ENCODE measurements around the gene SPATA9.
"Not testable (repeated sequence)": the region's sequence is repeated elsewhere in the genome, so short reads cannot be mapped to it uniquely, and the experiment has no call there.

Gene SPATA9

GRCh38 chr5:95633671-95634070 is 49.1 kb downstream of the SPATA9 start:
- H3K27ac ChIP-seq: no peak overlapping the region
- TF ChIP-seq ZFX (IDR thresholded peaks at IDR 0.05) (no peak), CTCF (conservative IDR thresholded peaks at IDR 0.05) (no peak)

- H3K27ac ChIP-seq: not testable (repeated sequence)
Observed at GRCh38 chr5:95632942-95633341, 49.8 kb downstream of the SPATA9 start.

- H3K27ac ChIP-seq: no peak overlapping the region
- TF ChIP-seq ZFX (IDR thresholded peaks at IDR 0.05) (no peak), CTCF (conservative IDR thresholded peaks at IDR 0.05) (no peak)
Observed at GRCh38 chr5:95631991-95632675, 50.7 kb downstream of the SPATA9 start.

GRCh38 chr5:95631255-95631958 is 51.4 kb downstream of the SPATA9 start:
- H3K27ac ChIP-seq: no peak overlapping the region
- TF ChIP-seq CTCF (conservative IDR thresholded peaks at IDR 0.05): no peak
- TF ChIP-seq ZFX (IDR thresholded peaks at IDR 0.05): no peak

GRCh38 chr5:95630394-95630917 is 52.3 kb downstream of the SPATA9 start:
- no peak for TF ChIP-seq ZFX (IDR thresholded peaks at IDR 0.05)
- no peak for TF ChIP-seq CTCF (conservative IDR thresholded peaks at IDR 0.05)
- no peak overlapping the region for H3K27ac ChIP-seq

GRCh38 chr5:95628933-95629332 is 53.9 kb downstream of the SPATA9 start:
- H3K27ac ChIP-seq: no peak overlapping the region
- no peak for TF ChIP-seq CTCF (conservative IDR thresholded peaks at IDR 0.05)
- TF ChIP-seq ZFX (IDR thresholded peaks at IDR 0.05): no peak

GRCh38 chr5:95627971-95628810 is 54.6 kb downstream of the SPATA9 start:
- no peak for TF ChIP-seq CTCF (conservative IDR thresholded peaks at IDR 0.05)
- no peak for TF ChIP-seq ZFX (IDR thresholded peaks at IDR 0.05)

More at GRCh38 chr5:95627971-95628810, 54.6 kb downstream of the SPATA9 start:
- no peak overlapping the region for H3K27ac ChIP-seq
